ENCODE measurements around the gene ITGBL1.

ITGBL1 gene

DNA sequence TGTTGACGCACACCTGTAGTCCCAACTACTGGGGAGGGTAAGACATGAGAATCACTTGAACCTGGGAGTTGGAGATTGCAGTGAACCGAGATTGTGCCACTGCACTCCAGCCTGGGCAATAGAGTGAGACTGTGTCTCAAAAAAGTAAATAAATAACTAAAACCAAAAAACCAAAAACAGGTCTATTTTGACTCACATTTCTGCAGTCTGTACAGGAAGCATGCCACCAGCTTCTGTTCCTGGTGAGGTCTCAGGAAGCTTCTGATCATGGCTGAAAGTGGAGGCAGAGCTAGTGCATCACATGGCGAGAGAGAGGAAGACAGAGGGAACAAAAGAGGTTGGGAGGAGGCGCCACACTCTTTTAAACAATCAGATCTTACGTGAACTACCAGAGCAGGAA, 142.5 kb downstream of the ITGBL1 start:
- Histone ChIP-seq H3K4me3 (no peak overlapping the region), H3K9ac (no peak overlapping the region), H3K36me3 (no peaks in the 10 kb centered on the region), H3K27ac (no peak overlapping the region), H3K4me1 (no peaks in the 10 kb centered on the region), H3K9me3 (replicated peaks in 1 of 11) (peaks cover 0 to 12% (median 0%) of the 10 kb centered on the region in 11 experiments; a peak in 4 of 22 replicates), H4K20me1 (no peaks in the 10 kb centered on the region), H3K4me2 (no peak overlapping the region), H3K27me3 (no peaks in the 10 kb centered on the region)
- no peak for TF ChIP-seq Cebpa-rat (IDR thresholded peaks at IDR 0.05)

DNA sequence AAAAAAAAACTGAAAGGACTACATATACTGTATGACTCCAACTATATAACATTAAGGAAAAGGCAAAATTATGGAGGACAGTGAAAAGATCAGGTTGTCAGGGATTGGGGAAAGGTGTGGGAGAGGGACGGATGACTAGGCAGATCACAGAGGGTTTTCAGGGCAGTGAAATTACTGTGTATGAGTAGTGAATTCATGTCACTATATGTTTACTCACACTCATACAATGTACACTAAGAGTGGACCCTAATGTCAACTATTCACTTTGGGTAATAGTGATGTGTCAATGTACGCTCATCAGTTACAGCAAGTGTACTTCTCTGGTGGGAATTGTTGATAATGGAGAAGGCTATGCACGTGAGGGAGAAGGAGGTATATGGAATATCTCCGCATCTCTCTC, 144.3 kb downstream of the ITGBL1 start:
- H3K9me3 ChIP-seq (replicated peaks in 1 of 11) = peaks cover 0 to 12% (median 0%) of the 10 kb centered on the region in 11 experiments; a peak in 4 of 22 replicates
- TF ChIP-seq Cebpa-rat (IDR thresholded peaks at IDR 0.05) = no peak
- H3K27ac ChIP-seq = no peak overlapping the region
- H3K9ac ChIP-seq = no peak overlapping the region
- H3K4me2 ChIP-seq = no peak overlapping the region
- H3K36me3 ChIP-seq = no peaks in the 10 kb centered on the region
- no peak overlapping the region for H3K4me3 ChIP-seq
- no peaks in the 10 kb centered on the region for H3K4me1 ChIP-seq
- no peaks in the 10 kb centered on the region for H3K27me3 ChIP-seq
- H4K20me1 ChIP-seq = no peaks in the 10 kb centered on the region

DNA sequence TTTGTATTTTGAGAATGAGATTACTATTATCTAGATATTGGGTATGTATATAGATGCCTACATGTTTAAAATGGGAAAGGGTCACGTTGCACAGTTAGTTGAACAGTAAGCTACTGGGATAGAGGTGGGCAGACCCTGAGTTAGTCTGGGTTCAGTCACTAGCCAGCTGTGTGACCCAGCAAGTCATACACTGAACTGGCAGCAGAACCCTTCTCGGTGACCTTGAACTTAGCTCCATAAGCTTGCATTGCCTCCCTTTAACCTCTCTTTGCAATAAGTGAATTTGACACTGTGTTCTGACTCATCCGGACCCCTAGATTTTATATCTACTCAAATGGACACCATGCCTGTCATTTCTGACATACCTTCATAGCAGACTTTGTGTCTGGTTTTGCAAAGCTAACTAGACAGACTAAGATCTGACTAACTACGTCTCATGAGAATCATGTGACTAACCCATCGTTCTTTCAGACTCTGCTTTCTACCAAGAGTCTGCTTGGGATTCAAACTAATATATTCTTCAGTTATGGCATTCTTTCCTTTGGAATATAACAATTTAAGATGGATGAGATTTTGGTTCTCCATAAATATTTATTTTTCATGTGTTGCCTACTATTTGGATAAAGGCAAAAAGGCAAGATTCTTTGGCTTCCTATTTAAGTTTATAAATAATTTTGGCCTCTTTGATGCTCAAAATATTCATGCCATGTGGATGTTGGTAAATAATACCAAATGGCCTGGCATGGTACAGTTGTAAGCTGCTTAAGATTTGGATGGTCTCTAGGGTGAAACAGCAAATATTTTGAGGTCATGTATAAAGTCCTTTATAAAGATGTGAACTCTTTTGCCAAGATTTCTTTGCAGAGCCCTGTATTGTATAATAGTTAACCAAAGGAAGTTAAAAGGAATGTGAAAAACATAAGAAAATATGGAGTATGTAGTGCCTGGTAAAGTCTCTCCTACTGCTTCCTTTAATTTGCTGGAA, 159.3 kb downstream of the ITGBL1 start:
- Histone ChIP-seq H3K9me3 (replicated peaks in 1 of 11) (no peaks in the 10 kb centered on the region), H3K9ac (no peak overlapping the region), H3K4me1 (no peaks in the 10 kb centered on the region), H3K27me3 (no peaks in the 10 kb centered on the region), H3K27ac (no peak overlapping the region), H4K20me1 (no peaks in the 10 kb centered on the region), H3K36me3 (no peaks in the 10 kb centered on the region), H3K4me3 (no peak overlapping the region), H3K4me2 (no peak overlapping the region)
- TF ChIP-seq Cebpa-rat (IDR thresholded peaks at IDR 0.05) = no peak

DNA sequence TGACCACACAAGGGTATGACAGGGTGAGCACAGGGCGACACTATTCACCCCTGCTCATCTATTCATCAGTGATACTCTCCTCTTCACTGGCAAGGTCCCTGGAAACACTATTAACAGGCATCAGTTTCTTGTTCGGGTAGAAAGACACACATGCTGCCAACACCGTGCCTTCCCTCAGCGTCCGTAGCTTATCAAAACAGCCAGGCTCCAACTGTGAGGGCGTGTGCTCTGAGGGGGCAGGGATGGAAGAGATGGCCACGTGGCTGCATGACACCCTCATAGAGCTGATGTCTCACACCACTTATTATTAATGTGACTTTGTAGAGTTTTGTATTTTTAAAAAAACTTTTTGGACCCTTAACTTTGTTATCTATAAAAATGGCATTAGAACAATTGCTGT, 160.3 kb downstream of the ITGBL1 start:
- H3K4me1 ChIP-seq = no peaks in the 10 kb centered on the region
- no peak overlapping the region for H3K4me2 ChIP-seq
- H4K20me1 ChIP-seq = no peaks in the 10 kb centered on the region
- H3K9ac ChIP-seq = no peak overlapping the region
- H3K36me3 ChIP-seq = no peaks in the 10 kb centered on the region
- TF ChIP-seq Cebpa-rat (IDR thresholded peaks at IDR 0.05) = no peak
- H3K27ac ChIP-seq = no peak overlapping the region
- H3K4me3 ChIP-seq = no peak overlapping the region
- H3K9me3 ChIP-seq (replicated peaks in 1 of 11) = no peaks in the 10 kb centered on the region
- no peaks in the 10 kb centered on the region for H3K27me3 ChIP-seq

DNA sequence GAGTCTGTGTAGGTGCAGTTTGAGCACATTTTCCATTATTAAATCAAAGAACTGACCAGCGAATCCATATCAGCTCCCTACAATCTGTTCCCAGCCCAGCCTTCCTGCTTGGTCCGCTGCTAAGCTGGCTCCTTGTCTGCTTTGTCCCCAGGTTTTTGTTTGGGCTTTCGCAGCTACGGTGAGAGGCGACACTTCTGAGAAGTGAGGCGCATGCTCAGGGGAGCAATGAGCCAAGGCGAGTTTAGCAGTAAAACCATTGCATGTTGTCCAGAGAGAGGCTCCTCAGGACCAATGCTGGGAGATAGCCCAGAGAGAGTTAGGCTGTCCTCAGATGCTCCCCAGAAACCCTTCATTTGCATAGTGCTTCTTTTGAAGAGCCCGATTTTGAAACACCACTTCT, 162.0 kb downstream of the ITGBL1 start:
- TF ChIP-seq Cebpa-rat (IDR thresholded peaks at IDR 0.05) = no peak
- Histone ChIP-seq H3K27ac (no peak overlapping the region), H3K9me3 (replicated peaks in 1 of 11) (no peaks in the 10 kb centered on the region), H3K4me2 (no peak overlapping the region), H4K20me1 (no peaks in the 10 kb centered on the region), H3K27me3 (no peaks in the 10 kb centered on the region), H3K4me3 (no peak overlapping the region), H3K9ac (no peak overlapping the region), H3K36me3 (no peaks in the 10 kb centered on the region), H3K4me1 (no peaks in the 10 kb centered on the region)

DNA sequence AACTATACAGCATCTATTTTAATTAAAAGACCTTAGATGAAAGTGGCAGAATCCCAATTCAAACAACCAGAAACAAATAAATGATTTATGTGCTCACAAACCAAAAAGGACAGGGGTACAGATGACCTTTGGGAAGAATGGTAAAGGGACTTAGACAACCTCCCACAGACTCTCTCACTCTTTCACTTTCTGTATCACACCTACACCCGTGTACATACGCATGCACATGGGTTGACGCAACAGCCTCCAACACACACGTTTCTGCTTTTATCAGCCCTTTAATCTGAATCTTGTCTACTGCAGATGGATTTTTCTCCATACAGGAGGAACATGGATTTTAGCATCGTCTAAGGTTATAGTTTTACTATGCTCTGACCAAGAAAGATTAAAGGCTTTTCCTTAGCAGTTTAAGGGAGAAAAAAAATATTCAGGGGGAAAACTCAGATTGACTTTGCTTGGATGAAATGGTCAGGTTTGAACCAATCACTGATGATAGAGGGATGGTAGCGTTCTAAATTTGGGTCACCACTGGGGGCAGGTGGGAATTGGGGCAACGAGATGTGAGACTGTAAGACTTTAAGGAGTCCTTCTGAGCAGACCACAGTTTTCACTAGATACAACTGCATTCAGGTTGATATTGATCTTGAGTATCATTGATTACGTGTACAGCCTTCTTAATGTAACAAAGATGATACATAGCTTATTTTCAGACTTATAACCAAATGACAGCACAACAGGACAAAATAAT, 166.1 kb downstream of the ITGBL1 start:
- Histone ChIP-seq H3K36me3 (no peaks in the 10 kb centered on the region), H3K27me3 (no peaks in the 10 kb centered on the region), H3K27ac (no peak overlapping the region), H3K4me3 (no peak overlapping the region), H3K4me1 (peaks cover 3 to 11% (median 5%) of the 10 kb centered on the region in 10 experiments), H3K9me3 (replicated peaks in 1 of 11) (no peaks in the 10 kb centered on the region), H4K20me1 (no peaks in the 10 kb centered on the region), H3K9ac (no peak overlapping the region), H3K4me2 (no peak overlapping the region)
- TF ChIP-seq Cebpa-rat (IDR thresholded peaks at IDR 0.05) = no peak

DNA sequence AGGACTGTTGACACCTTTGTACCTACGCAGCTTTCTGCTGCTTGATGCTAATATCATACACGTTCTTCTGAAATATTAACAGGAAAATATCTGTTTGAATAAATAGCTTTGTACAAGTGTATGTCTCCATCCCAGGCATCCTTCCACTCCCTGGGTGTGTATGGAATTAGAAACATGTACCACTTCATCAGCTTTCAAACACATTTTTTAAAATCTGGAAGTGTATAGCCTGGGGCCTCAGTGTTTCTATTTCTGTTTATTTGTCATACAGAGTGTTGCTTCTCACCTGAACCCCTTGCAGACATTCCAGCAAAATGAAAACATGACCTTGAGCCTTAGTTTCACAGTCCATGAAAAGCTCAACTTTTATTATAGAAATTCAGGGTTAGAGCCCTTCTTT, 168.6 kb downstream of the ITGBL1 start:
- Histone ChIP-seq H3K4me3 (no peak overlapping the region), H3K27ac (no peak overlapping the region), H3K4me1 (peaks cover 22 to 36% (median 27%) of the 10 kb centered on the region in 10 experiments), H3K9ac (no peak overlapping the region), H3K36me3 (no peaks in the 10 kb centered on the region), H3K27me3 (no peaks in the 10 kb centered on the region), H3K4me2 (no peak overlapping the region), H3K9me3 (replicated peaks in 1 of 11) (no peaks in the 10 kb centered on the region), H4K20me1 (no peaks in the 10 kb centered on the region)
- TF ChIP-seq Cebpa-rat (IDR thresholded peaks at IDR 0.05) = no peak

DNA sequence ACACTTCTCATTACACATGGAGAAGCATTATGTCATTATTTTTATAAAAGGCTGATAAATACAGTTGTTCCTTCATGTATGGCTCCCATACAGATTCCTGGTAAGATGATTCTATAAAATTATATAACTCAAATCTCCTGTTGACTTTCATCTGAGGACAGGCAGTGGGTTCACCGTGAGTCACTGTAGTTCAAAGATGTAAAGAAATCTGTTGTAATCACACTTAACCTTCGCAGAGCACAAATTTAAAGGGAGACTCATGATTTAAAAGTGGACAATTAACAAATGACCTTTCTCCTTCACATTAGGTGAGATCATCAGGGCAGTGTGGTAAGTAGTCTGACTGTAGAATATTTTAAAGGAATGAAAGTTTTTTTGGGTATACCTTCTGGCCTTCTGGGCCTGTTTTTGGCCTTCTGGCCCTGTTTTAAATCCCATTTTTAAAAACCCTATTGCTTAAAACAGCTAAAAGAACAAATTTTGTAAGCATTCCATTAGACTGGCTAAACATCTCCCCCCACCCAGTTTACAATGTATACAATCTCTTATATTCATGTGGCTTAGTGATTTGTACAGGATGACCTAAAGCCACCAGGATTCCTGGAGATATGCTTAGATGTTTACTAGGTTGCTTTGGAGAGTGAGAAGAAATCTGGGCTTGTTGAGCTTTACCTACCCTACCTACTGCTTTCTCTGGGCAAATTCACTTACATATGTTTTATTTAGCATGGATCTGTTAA, 171.2 kb downstream of the ITGBL1 start:
- TF ChIP-seq Cebpa-rat (IDR thresholded peaks at IDR 0.05) = no peak
- H3K36me3 ChIP-seq = no peaks in the 10 kb centered on the region
- H3K4me3 ChIP-seq = peak overlapping the region; percentile 8 to 51 (median 22); a peak in 14 of 20 replicates
- H3K27ac ChIP-seq = peak overlapping the region; percentile 72 to 88 (median 85)
- no peaks in the 10 kb centered on the region for H4K20me1 ChIP-seq
- peaks cover 37 to 56% (median 43%) of the 10 kb centered on the region in 10 experiments for H3K4me1 ChIP-seq
- peak overlapping the region; percentile 57 to 80 (median 70) for H3K9ac ChIP-seq
- no peaks in the 10 kb centered on the region for H3K27me3 ChIP-seq
- H3K4me2 ChIP-seq = peak overlapping the region; percentile 68 to 89 (median 80)
- H3K9me3 ChIP-seq (replicated peaks in 1 of 11) = no peaks in the 10 kb centered on the region
